Esophagus squamous epithelium (tissue), 4 donors: ENCODE data around the gene IL3RA.

Experiments used
- CTCF ChIP-seq, 6 experiments: fragments of 450-650 bp in 4 of 6; fragments of 200-600 bp in 2 of 6; sonication (generic) in 2 of 6; IDR thresholded peaks; one replicate each; pipeline ENCODE4 v1.5.1; 2016 to 2019; ENCODE audit warnings: antibody characterized with exemption in 6 of 6, mild to moderate bottlenecking in 4 of 6, moderate library complexity in 4 of 6
- POLR2A ChIP-seq, 4 donors: fragments of 450-650 bp; IDR thresholded peaks; one replicate each; pipeline ENCODE4 v1.6.1; 2017; ENCODE audit warnings: antibody characterized with exemption in 4 of 4, mild to moderate bottlenecking in 4 of 4, moderate library complexity in 3 of 4

GRCh38 chrX:1391707-1392375 is 55.3 kb downstream of the IL3RA start, which contains the start of gene SLC25A6:
- TF ChIP-seq CTCF (IDR thresholded peaks at IDR 0.05): peak in 2 of 6 experiments; percentile 9 to 31
- peak in 3 of 4 donors; percentile 62 to 95 (median 95) for TF ChIP-seq POLR2A (IDR thresholded peaks at IDR 0.05)
